Measurements from ENCODE around the gene CYFIP2. TPM values are rescaled to one million over a fixed set of nuclear protein-coding genes. Genes with fewer than 3 reads are reported as not detected.

The CYFIP2 gene
- total RNA-seq, 1 experiment from 2014 or later, result 74.7 TPM

GRCh38 chr5:157388111-157388710 is 122.3 kb downstream of the CYFIP2 start:
- H2AK5ac ChIP-seq (ENCODE audit: insufficient read length, low read length), result no peak overlapping the region
- Mint-ChIP-seq H3K4me3 (no peak overlapping the region), H3K4me1 (peaks cover 15 to 18% of the 10 kb centered on the region in 2 experiments), H3K27ac (no peak overlapping the region), H3K36me3 (ENCODE audit: insufficient read depth in 1 of 3, low read depth in 3 of 3) (peaks cover 7 to 49% (median 30%) of the 10 kb centered on the region in 3 experiments; a peak in 6 of 7 replicates), H3K9me3 (no peaks in the 10 kb centered on the region), H3K27me3 (ENCODE audit: low read depth) (no peaks in the 10 kb centered on the region)
- no peak overlapping the region for H3K4ac ChIP-seq (ENCODE audit: low read depth, low read length)
- no peaks in the 10 kb centered on the region for H3K4me1 ChIP-seq (ENCODE audit: insufficient read depth, low read length)
- no peak overlapping the region for H3K18ac ChIP-seq (ENCODE audit: insufficient read length, low read depth, low read length)
- H3K9me3 ChIP-seq (ENCODE audit: control insufficient read depth, low read depth, low read length), result no peaks in the 10 kb centered on the region
- H3K79me1 ChIP-seq (ENCODE audit: insufficient read depth, low read depth, low read length, poor library complexity, severe bottlenecking), result no peaks in the 10 kb centered on the region
- no peak overlapping the region for H3T11ph ChIP-seq (ENCODE audit: low read length)
- H4K20me1 ChIP-seq (ENCODE audit: control insufficient read depth, insufficient read depth, insufficient read length), result no peaks in the 10 kb centered on the region
- H2AFZ ChIP-seq (ENCODE audit: low read length), result no peak overlapping the region
- no peak overlapping the region for H2BK120ac ChIP-seq (ENCODE audit: low read depth, low read length, poor library complexity, severe bottlenecking)
- H3K4me2 ChIP-seq (ENCODE audit: insufficient read depth, insufficient read length, low read length), result no peak overlapping the region
- no peak overlapping the region for H2BK12ac ChIP-seq (ENCODE audit: insufficient read length, low read depth, low read length)
- no peak overlapping the region for H2BK5ac ChIP-seq (ENCODE audit: insufficient read length, low read length)
- H3K27me3 ChIP-seq (ENCODE audit: insufficient read depth, low read length), result no peaks in the 10 kb centered on the region
- H3K56ac ChIP-seq (ENCODE audit: insufficient read length, low read depth, low read length), result no peak overlapping the region
- no peak overlapping the region for H4K8ac ChIP-seq (replicated peaks; ENCODE audit: insufficient read length, low read depth, low read length)
- H2BK20ac ChIP-seq (ENCODE audit: low read depth, low read length, poor library complexity, severe bottlenecking), result no peak overlapping the region
- no peak overlapping the region for H2BK15ac ChIP-seq (ENCODE audit: low read depth, low read length)
- H3K79me2 ChIP-seq (ENCODE audit: insufficient read depth, low read length), result no peaks in the 10 kb centered on the region
- H3K27ac ChIP-seq (ENCODE audit: insufficient read length, low read depth, low read length), result no peak overlapping the region
- H3K9ac ChIP-seq (ENCODE audit: extremely low read depth, insufficient read length, low read length), result no peak overlapping the region
- H3K23me2 ChIP-seq (ENCODE audit: insufficient read length, low read depth, low read length, poor library complexity, severe bottlenecking), result no peaks in the 10 kb centered on the region
- no peak overlapping the region for H3K23ac ChIP-seq (ENCODE audit: insufficient read length, low read depth, low read length)
- H3K14ac ChIP-seq (ENCODE audit: insufficient read depth, low read length), result no peak overlapping the region
- TF ChIP-seq CTCF (conservative IDR thresholded peaks at IDR 0.05), result no peak
- DNase-seq, result no peak
- H4K5ac ChIP-seq (ENCODE audit: insufficient read length, low read depth, low read length), result no peak overlapping the region
- H4K91ac ChIP-seq (ENCODE audit: insufficient read length, low read depth, low read length), result no peak overlapping the region
